GM23338 (cell line): ENCODE measurements around the gene GLB1L3.

Experiments used
- CTCF ChIP-seq, 2 experiments: fragments of 200-600 bp in 1 of 2; sonication (generic) in 1 of 2; conservative IDR thresholded peaks; 2 replicates each; pipeline versions ENCODE4 v1.5.1 to v1.6.1; 2016 to 2017; ENCODE audit warnings: antibody characterized with exemption in 2 of 2, low read depth in 2 of 2, mild to moderate bottlenecking in 2 of 2, moderate library complexity in 1 of 2
- EZH2 ChIP-seq: fragments of 200-600 bp; sonication (generic); IDR thresholded peaks from one replicate; pipeline ENCODE4 v1.8.0; 2017; ENCODE audit warnings: antibody characterized with exemption, mild to moderate bottlenecking, low read depth; ENCODE audit not compliant: unreplicated experiment
- EZH2phosphoT487 ChIP-seq: fragments of 200-600 bp; sonication (generic); IDR thresholded peaks from one replicate; pipeline ENCODE4 v1.8.1; 2018; ENCODE audit warnings: antibody characterized with exemption; ENCODE audit not compliant: unreplicated experiment
- POLR2AphosphoS5 ChIP-seq: IDR thresholded peaks from 2 replicates; pipeline ENCODE4 v1.6.1; 2016; ENCODE audit warnings: antibody characterized with exemption, low read depth
- ZNF331 ChIP-seq: fragments of 250-450 bp; sonication (Bioruptor Pico); IDR thresholded peaks from 2 replicates; pipeline ENCODE4 v1.5.0; 2020; ENCODE audit warnings: low read depth, mild to moderate bottlenecking, moderate library complexity

- TF ChIP-seq CTCF (conservative IDR thresholded peaks at IDR 0.05; ENCODE audit: low read depth in 2 of 2) (no peak), POLR2AphosphoS5 (no peak), EZH2phosphoT487 (no peak), EZH2 (no peak), ZNF331 (CRISPR knock-in tag) (no peak)
Measured at GRCh38 chr11:134257101-134257500, 19.1 kb upstream of the GLB1L3 start.
